ENCODE measurements around the gene GABRE. TPM values are rescaled to one million over a fixed set of nuclear protein-coding genes. Genes with fewer than 3 reads are reported as not detected.
A peak's percentile ranks its signal among the peaks of the same experiment; 100 is the strongest.

The GABRE gene, protein sequence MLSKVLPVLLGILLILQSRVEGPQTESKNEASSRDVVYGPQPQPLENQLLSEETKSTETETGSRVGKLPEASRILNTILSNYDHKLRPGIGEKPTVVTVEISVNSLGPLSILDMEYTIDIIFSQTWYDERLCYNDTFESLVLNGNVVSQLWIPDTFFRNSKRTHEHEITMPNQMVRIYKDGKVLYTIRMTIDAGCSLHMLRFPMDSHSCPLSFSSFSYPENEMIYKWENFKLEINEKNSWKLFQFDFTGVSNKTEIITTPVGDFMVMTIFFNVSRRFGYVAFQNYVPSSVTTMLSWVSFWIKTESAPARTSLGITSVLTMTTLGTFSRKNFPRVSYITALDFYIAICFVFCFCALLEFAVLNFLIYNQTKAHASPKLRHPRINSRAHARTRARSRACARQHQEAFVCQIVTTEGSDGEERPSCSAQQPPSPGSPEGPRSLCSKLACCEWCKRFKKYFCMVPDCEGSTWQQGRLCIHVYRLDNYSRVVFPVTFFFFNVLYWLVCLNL
- total RNA-seq (10 to 100 TPM; 20.0 to 21.2 TPM), polyA plus RNA-seq (ENCODE audit: insufficient read length in 6 of 6) (10 to 100 TPM; 14.2 to 21.4 (median 16.2) TPM)
- long read RNA-seq, donor 1, partial matches to known transcripts = 11 of 11 reads
- long read RNA-seq, donor 1, other reads (novel, unspliced or antisense) = 0 of 11 reads
- long read RNA-seq, donor 2, full-length matches to known transcripts = 1 of 1 reads
- long read RNA-seq, donor 2, partial matches to known transcripts = 0 of 1 reads
- long read RNA-seq, donor 2, other reads (novel, unspliced or antisense) = 0 of 1 reads
- long read RNA-seq, donor 3 = 0 reads
- long read RNA-seq, donor 4, partial matches to known transcripts = 1 of 1 reads
- long read RNA-seq, donor 4, other reads (novel, unspliced or antisense) = 0 of 1 reads
- long read RNA-seq, donor 5, full-length matches to known transcripts = 6 of 6 reads
- long read RNA-seq, donor 5, partial matches to known transcripts = 0 of 6 reads
- long read RNA-seq, donor 5, other reads (novel, unspliced or antisense) = 0 of 6 reads
- long read RNA-seq, donor 6 = 0 reads
- long read RNA-seq, donor 7, full-length matches to known transcripts = 2 of 2 reads
- long read RNA-seq, donor 7, partial matches to known transcripts = 0 of 2 reads
- long read RNA-seq, donor 7, other reads (novel, unspliced or antisense) = 0 of 2 reads
- long read RNA-seq, donor 8, full-length matches to known transcripts = 2 of 2 reads
- long read RNA-seq, donor 8, partial matches to known transcripts = 0 of 2 reads
- long read RNA-seq, donor 8, other reads (novel, unspliced or antisense) = 0 of 2 reads
- long read RNA-seq, donor 9 = 0 reads
- long read RNA-seq, donor 10 = 0 reads
- long read RNA-seq, donor 11 = 0 reads
- long read RNA-seq, donor 12, full-length matches to known transcripts = 2 of 2 reads
- long read RNA-seq, donor 12, partial matches to known transcripts = 0 of 2 reads
- long read RNA-seq, donor 12, other reads (novel, unspliced or antisense) = 0 of 2 reads

DNA sequence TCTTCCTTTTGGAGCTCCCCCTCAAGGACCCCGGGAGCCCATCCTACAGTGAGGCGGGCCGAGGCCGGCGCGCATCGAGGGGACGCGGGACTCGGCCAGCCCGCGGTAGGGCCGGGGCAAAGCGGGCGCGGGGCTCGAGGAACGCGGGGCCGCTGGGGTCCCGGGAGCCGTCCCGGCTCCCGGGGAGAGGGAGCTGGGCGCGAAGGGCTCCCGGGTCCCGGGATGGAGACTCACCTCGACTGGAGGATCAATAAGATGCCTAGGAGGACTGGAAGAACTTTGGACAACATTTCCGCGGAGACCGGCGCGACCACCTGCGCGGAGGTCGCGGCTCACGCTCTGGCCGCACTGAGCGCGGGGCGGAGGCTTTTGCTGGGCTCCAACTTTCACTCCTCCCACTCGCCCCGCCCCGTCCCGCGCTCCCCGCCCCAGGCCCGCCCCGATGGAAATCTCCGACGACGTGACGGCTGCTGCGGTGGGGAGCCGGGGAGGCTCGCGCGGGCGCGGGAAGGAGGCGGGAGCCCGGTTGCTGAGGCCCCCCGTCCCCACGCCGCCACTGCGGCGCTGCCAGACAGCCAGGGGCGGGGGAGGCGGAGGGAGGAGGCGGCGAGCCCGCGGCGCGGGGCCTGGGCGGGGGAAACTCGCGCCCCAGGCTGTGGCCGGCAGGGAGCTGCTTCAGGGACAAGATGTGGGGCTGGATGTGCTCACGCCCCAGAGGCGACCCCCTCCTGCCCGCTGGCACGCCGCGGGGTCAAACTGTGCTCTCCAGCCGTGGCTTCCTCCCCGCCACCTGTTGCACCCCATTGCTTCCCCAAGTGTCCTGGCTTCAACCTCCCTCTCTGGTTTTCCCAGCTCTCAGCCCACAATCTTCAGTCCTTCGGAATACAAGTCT is at the start of gene GABRE:
GABRE (minus strand) TSS at position 341 of the 892 bp plus-strand sequence; CDS start at position 290, 51 bp downstream.
- Histone ChIP-seq H3K27ac (peak within 1 kb of the TSS; percentile 37 to 53), H3K4me3 (peak within 1 kb of the TSS; percentile 40 to 47), H3K4me1 (peaks cover 0 to 6% of the 10 kb centered on the region in 2 donors), H3K36me3 (no peaks in the 10 kb centered on the region), H3K27me3 (peaks cover 0 to 26% of the 10 kb centered on the region in 2 donors), H3K9me3 (no peaks in the 10 kb centered on the region)
- ATAC-seq (peak; percentile 77), DNase-seq (peak; percentile 28 to 68 (median 54))
- intact Hi-C loops (cut with DNase I) = no loop called here
- TF ChIP-seq, protein P1, sequence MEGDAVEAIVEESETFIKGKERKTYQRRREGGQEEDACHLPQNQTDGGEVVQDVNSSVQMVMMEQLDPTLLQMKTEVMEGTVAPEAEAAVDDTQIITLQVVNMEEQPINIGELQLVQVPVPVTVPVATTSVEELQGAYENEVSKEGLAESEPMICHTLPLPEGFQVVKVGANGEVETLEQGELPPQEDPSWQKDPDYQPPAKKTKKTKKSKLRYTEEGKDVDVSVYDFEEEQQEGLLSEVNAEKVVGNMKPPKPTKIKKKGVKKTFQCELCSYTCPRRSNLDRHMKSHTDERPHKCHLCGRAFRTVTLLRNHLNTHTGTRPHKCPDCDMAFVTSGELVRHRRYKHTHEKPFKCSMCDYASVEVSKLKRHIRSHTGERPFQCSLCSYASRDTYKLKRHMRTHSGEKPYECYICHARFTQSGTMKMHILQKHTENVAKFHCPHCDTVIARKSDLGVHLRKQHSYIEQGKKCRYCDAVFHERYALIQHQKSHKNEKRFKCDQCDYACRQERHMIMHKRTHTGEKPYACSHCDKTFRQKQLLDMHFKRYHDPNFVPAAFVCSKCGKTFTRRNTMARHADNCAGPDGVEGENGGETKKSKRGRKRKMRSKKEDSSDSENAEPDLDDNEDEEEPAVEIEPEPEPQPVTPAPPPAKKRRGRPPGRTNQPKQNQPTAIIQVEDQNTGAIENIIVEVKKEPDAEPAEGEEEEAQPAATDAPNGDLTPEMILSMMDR (IDR thresholded peaks at IDR 0.05) = no peak

DNA sequence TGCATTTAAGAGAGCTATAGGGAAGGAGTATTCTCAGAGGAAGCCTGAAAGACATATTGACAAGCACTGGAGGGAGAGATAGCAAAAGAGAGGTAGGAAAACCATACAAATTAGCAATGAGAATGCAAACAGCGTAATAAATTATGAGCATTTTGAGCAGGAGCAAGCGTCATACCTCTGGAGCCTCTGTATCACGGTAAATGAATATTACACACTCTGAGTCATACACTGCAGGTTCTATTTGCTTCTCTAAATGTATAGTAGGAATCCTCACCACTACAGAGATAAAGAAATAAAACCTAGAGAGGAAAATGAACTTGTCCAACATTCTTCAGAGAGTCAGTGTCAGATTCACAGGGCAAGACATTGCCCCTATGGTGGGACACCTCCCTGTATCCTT is 46.4 kb upstream of the GABRE start:
- Histone ChIP-seq H3K27ac (no peak overlapping the region), H3K27me3 (no peaks in the 10 kb centered on the region), H3K4me3 (no peak overlapping the region), H3K36me3 (no peaks in the 10 kb centered on the region), H3K4me1 (no peaks in the 10 kb centered on the region), H3K9me3 (no peaks in the 10 kb centered on the region)
- intact Hi-C loops (cut with DNase I) = no loop called here
- ATAC-seq = no peak
- TF ChIP-seq, protein P1 (IDR thresholded peaks at IDR 0.05) = no peak
- DNase-seq = no peak

DNA sequence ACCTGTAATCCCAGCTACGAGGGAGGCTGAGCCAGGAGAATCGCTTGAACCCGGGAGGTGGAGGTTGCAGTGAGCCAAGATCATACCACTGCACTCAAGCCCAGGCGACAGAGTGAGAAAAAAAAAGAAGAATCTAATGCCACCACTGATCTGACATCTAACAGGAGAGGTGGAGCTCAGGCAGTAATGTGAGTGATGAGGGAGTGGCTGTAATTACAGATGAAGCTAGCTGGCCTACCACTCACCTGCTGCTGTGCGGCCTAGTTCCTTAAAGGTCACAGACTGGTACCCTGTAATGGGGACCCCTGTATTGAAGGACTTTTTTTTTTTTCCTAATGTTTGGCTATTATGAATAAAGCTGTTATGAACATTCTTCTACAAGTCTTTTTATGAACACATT is 25.3 kb upstream of the GABRE start:
- TF ChIP-seq, protein P1 (IDR thresholded peaks at IDR 0.05) = no peak
- H3K27me3 ChIP-seq = no peaks in the 10 kb centered on the region
- ATAC-seq (no peak), DNase-seq (no peak)
- no peaks in the 10 kb centered on the region for H3K36me3 ChIP-seq
- no peaks in the 10 kb centered on the region for H3K4me1 ChIP-seq
- no peak overlapping the region for H3K4me3 ChIP-seq
- intact Hi-C loops (cut with DNase I) = no loop called here
- H3K9me3 ChIP-seq = no peaks in the 10 kb centered on the region
- no peak overlapping the region for H3K27ac ChIP-seq

DNA sequence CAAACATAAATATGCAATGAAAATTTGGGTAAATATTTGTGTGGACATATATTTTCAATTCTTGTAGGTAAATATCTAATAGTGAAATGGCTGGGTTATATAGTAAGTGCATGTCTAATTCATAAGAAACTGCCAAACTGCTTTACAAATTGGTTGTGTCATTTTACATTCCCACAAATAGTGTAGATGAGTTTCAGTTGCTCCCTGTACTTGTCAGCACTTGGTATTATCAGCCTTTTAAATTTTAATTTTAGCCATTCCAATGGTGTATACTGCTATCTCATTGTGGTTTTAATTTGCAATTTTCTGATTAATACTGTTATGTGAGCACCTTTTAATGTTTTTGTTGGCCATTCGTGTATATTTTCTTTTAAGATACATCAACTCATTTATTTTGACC is 23.1 kb upstream of the GABRE start:
- TF ChIP-seq, protein P1 (IDR thresholded peaks at IDR 0.05) = no peak
- Histone ChIP-seq H3K9me3 (no peaks in the 10 kb centered on the region), H3K27me3 (no peaks in the 10 kb centered on the region), H3K4me3 (no peak overlapping the region), H3K4me1 (no peaks in the 10 kb centered on the region), H3K36me3 (no peaks in the 10 kb centered on the region), H3K27ac (no peak overlapping the region)
- DNase-seq (no peak), ATAC-seq (no peak)
- intact Hi-C loops (cut with DNase I) = no loop called here
